22Rv1 (cell line): ENCODE results near the gene ZIC4.

Source experiments
- CTCF ChIP-seq: fragments of 450-650 bp; IDR thresholded peaks from 2 replicates; pipeline ENCODE4 v1.5.1; 2017; ENCODE audit warnings: mild to moderate bottlenecking
- ZFX ChIP-seq: fragments of 450-650 bp; IDR thresholded peaks from 2 replicates; pipeline ENCODE4 v1.6.1; 2017; ENCODE audit warnings: antibody characterized with exemption, borderline replicate concordance

- no peak for TF ChIP-seq CTCF
- no peak for TF ChIP-seq ZFX
These were observed 35.2 kb downstream of the ZIC4 start for GRCh38 chr3:147371140-147371539.
